ENCODE results near the gene ATP8A2. TPM values are rescaled to one million over a fixed set of nuclear protein-coding genes. Genes with fewer than 3 reads are reported as not detected.

The ATP8A2 gene
- total RNA-seq, 1 donor: 0.72 TPM

- H3K79me2 ChIP-seq (ENCODE audit: insufficient read depth, low read length): no peaks in the 10 kb centered on the region
These were observed 277.3 kb downstream of the ATP8A2 start for GRCh38 chr13:25649001-25649633.

GRCh38 chr13:25652764-25653163, 281.0 kb downstream of the ATP8A2 start:
- no peak for TF ChIP-seq CTCF (IDR thresholded peaks at IDR 0.05; ENCODE audit: extremely low read depth, low read depth, low read length)
- no peak overlapping the region for H3K4me2 ChIP-seq (ENCODE audit: insufficient read depth, low read length)
- H3K79me2 ChIP-seq (ENCODE audit: insufficient read depth, low read length): no peaks in the 10 kb centered on the region
- no peak overlapping the region for H2AFZ ChIP-seq (ENCODE audit: low read length)
- H3K27ac ChIP-seq (ENCODE audit: low read depth, low read length): no peak overlapping the region
- no peak overlapping the region for H3K4me3 ChIP-seq (ENCODE audit: insufficient read depth, low read length)
- no peaks in the 10 kb centered on the region for H3K9me3 ChIP-seq (ENCODE audit: low read depth, low read length)
- H4K20me1 ChIP-seq (ENCODE audit: insufficient read depth, low read length): no peaks in the 10 kb centered on the region
- H3K4me1 ChIP-seq (ENCODE audit: insufficient read depth, low read length): no peaks in the 10 kb centered on the region
- no peaks in the 10 kb centered on the region for H3K27me3 ChIP-seq (ENCODE audit: insufficient read depth, low read length)
- DNase-seq (ENCODE audit: insufficient read length, low spot score, missing footprints): no peak
- H3K36me3 ChIP-seq (ENCODE audit: insufficient read depth, low read length): no peaks in the 10 kb centered on the region

More at GRCh38 chr13:25649001-25649633, 277.3 kb downstream of the ATP8A2 start:
- DNase-seq (ENCODE audit: insufficient read length, low spot score, missing footprints): no peak
- Histone ChIP-seq H3K9me3 (ENCODE audit: low read depth, low read length) (no peaks in the 10 kb centered on the region), H3K4me3 (ENCODE audit: insufficient read depth, low read length) (no peak overlapping the region), H3K4me2 (ENCODE audit: insufficient read depth, low read length) (no peak overlapping the region), H3K27ac (ENCODE audit: low read depth, low read length) (no peak overlapping the region), H4K20me1 (ENCODE audit: insufficient read depth, low read length) (no peaks in the 10 kb centered on the region), H2AFZ (ENCODE audit: low read length) (no peak overlapping the region), H3K4me1 (ENCODE audit: insufficient read depth, low read length) (no peaks in the 10 kb centered on the region), H3K27me3 (ENCODE audit: insufficient read depth, low read length) (no peaks in the 10 kb centered on the region), H3K36me3 (ENCODE audit: insufficient read depth, low read length) (no peaks in the 10 kb centered on the region)
- TF ChIP-seq CTCF (IDR thresholded peaks at IDR 0.05; ENCODE audit: extremely low read depth, low read depth, low read length): no peak

GRCh38 chr13:25654322-25654721, 282.5 kb downstream of the ATP8A2 start:
- Histone ChIP-seq H3K4me3 (ENCODE audit: insufficient read depth, low read length) (no peak overlapping the region), H3K79me2 (ENCODE audit: insufficient read depth, low read length) (no peaks in the 10 kb centered on the region), H3K36me3 (ENCODE audit: insufficient read depth, low read length) (no peaks in the 10 kb centered on the region), H2AFZ (ENCODE audit: low read length) (no peak overlapping the region), H3K4me2 (ENCODE audit: insufficient read depth, low read length) (no peak overlapping the region), H3K27ac (ENCODE audit: low read depth, low read length) (no peak overlapping the region), H3K27me3 (ENCODE audit: insufficient read depth, low read length) (no peaks in the 10 kb centered on the region), H3K4me1 (ENCODE audit: insufficient read depth, low read length) (no peaks in the 10 kb centered on the region), H3K9me3 (ENCODE audit: low read depth, low read length) (no peaks in the 10 kb centered on the region), H4K20me1 (ENCODE audit: insufficient read depth, low read length) (no peaks in the 10 kb centered on the region)
- no peak for TF ChIP-seq CTCF (IDR thresholded peaks at IDR 0.05; ENCODE audit: extremely low read depth, low read depth, low read length)
- peak; percentile 9 for DNase-seq (ENCODE audit: insufficient read length, low spot score, missing footprints)

GRCh38 chr13:25657157-25657556, 285.4 kb downstream of the ATP8A2 start:
- DNase-seq (ENCODE audit: insufficient read length, low spot score, missing footprints): peak; percentile 14
- no peaks in the 10 kb centered on the region for H3K36me3 ChIP-seq (ENCODE audit: insufficient read depth, low read length)
- no peak for TF ChIP-seq CTCF (IDR thresholded peaks at IDR 0.05; ENCODE audit: extremely low read depth, low read depth, low read length)
- no peaks in the 10 kb centered on the region for H3K27me3 ChIP-seq (ENCODE audit: insufficient read depth, low read length)
- no peaks in the 10 kb centered on the region for H3K4me1 ChIP-seq (ENCODE audit: insufficient read depth, low read length)
- no peaks in the 10 kb centered on the region for H3K79me2 ChIP-seq (ENCODE audit: insufficient read depth, low read length)
- no peak overlapping the region for H3K4me3 ChIP-seq (ENCODE audit: insufficient read depth, low read length)
- H3K4me2 ChIP-seq (ENCODE audit: insufficient read depth, low read length): no peak overlapping the region
- H3K27ac ChIP-seq (ENCODE audit: low read depth, low read length): no peak overlapping the region
- H2AFZ ChIP-seq (ENCODE audit: low read length): no peak overlapping the region
- no peaks in the 10 kb centered on the region for H4K20me1 ChIP-seq (ENCODE audit: insufficient read depth, low read length)
- H3K9me3 ChIP-seq (ENCODE audit: low read depth, low read length): no peaks in the 10 kb centered on the region

All from osteoblast (primary cell).